Omental fat pad (tissue), 4 donors: ENCODE results near the gene ITPR2. TPM values are rescaled to one million over a fixed set of nuclear protein-coding genes. Genes with fewer than 3 reads are reported as not detected.
A peak's percentile ranks its signal among the peaks of the same experiment; 100 is the strongest.

Experiments
- ATAC-seq: fragments of 150-250 bp; one replicate; pipeline ENCODE4 v1.9.1; 2016; ENCODE audit warnings: mild to moderate bottlenecking, moderate library complexity; ENCODE audit not compliant: low FRiP score
- DNase-seq: peaks from one replicate; pipeline ENCODE4 v3.0.0-alpha.2; 2019; ENCODE audit warnings: low spot score
- total RNA-seq, 4 donors: library from RNA; depleted of rRNA; stranded (reverse); fragments of >200 nt; gene quantifications; one replicate each; pipeline ENCODE4 v1.1.0, GENCODE V29; 2016
- TF ChIP-seq, protein P1 (sequence below), 3 donors: fragments of 450-650 bp; IDR thresholded peaks; one replicate each; pipeline ENCODE4 v1.5.1; 2016 to 2017; ENCODE audit warnings: antibody characterized with exemption in 3 of 3, mild to moderate bottlenecking in 3 of 3, moderate library complexity in 2 of 3

ITPR2 gene
- total RNA-seq, 4 donors from 2014 or later: 39.0 to 62.9 (median 47.4) TPM

GRCh38 chr12:26694402-26694801, 138.6 kb downstream of the ITPR2 start:
- DNase-seq (no peak), ATAC-seq (no peak)
- TF ChIP-seq, protein P1, sequence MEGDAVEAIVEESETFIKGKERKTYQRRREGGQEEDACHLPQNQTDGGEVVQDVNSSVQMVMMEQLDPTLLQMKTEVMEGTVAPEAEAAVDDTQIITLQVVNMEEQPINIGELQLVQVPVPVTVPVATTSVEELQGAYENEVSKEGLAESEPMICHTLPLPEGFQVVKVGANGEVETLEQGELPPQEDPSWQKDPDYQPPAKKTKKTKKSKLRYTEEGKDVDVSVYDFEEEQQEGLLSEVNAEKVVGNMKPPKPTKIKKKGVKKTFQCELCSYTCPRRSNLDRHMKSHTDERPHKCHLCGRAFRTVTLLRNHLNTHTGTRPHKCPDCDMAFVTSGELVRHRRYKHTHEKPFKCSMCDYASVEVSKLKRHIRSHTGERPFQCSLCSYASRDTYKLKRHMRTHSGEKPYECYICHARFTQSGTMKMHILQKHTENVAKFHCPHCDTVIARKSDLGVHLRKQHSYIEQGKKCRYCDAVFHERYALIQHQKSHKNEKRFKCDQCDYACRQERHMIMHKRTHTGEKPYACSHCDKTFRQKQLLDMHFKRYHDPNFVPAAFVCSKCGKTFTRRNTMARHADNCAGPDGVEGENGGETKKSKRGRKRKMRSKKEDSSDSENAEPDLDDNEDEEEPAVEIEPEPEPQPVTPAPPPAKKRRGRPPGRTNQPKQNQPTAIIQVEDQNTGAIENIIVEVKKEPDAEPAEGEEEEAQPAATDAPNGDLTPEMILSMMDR (IDR thresholded peaks at IDR 0.05): no peak

DNA sequence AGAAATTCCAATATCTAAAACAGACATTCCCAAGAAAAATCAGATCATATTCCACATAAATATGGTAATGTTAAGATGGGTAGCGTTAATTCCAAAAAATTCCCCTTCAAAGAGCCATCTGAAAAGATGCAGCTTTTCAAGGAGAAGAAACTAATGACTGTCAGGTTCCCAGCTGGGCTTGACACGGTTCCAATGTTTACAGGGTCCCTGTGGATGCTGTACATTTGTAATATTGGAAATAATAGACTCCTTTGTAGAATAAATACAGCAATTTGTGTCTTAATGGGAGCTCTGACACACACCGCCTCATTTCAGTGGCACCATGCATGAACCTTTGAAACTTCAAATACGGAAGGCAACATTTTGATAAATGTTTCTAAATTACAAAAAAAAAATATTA, 140.6 kb downstream of the ITPR2 start:
- no peak for ATAC-seq
- no peak for DNase-seq
- TF ChIP-seq, protein P1 (IDR thresholded peaks at IDR 0.05): no peak

GRCh38 chr12:26691234-26691970, 141.6 kb downstream of the ITPR2 start:
- DNase-seq: no peak
- TF ChIP-seq, protein P1 (IDR thresholded peaks at IDR 0.05): no peak
- ATAC-seq: peak; percentile 91

DNA sequence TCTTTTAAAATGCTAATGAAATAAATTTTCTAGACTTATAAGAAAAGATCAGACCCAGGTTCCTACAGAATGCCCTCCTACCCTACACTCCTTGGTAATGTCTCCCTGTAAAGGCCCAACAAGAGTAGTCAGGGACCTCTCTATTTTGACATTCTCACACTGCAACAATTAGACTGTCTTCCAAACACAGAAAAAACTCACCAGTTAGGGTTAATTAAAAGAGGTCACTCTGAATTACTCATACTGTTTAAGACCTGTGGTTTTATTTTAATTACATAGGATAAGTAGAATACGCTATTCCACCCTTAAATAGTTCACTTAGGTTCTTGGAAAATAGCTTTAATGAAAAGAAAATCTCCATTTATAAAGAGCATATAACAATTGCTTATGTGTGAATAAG, 142.4 kb downstream of the ITPR2 start:
- TF ChIP-seq, protein P1 (IDR thresholded peaks at IDR 0.05): no peak
- DNase-seq (no peak), ATAC-seq (no peak)

- DNase-seq (no peak), ATAC-seq (no peak)
- TF ChIP-seq, protein P1 (IDR thresholded peaks at IDR 0.05): no peak
Observed at GRCh38 chr12:26689281-26689841, 143.6 kb downstream of the ITPR2 start.

DNA sequence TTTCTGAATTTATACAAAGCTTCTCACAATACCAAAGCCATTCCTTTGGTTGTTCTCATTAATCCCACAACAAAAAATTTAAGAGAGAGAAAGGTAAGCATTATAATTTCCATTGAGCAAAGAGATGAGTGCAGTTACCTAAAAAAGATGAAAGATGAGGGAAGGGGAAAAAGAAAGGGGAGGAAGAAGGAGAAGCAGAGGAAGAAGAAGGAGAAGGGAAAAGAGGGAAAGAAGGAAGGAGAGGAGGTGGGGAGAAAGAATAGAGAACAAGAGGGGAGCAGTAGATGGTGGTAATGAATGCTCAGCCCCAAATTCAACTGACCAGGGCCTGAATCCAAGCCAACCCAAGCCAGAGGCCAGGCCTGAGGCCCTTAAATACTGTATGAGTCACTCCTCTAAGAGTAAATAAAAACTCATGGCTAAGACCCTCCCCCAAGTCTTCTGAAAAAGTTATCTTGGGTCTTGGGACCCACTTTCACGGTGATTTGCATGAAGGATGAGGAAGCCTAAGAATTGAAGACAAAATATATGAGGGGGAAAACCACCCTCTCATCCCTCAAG, 144.6 kb downstream of the ITPR2 start:
- TF ChIP-seq, protein P1 (IDR thresholded peaks at IDR 0.05): no peak
- ATAC-seq: no peak
- DNase-seq: no peak

GRCh38 chr12:26686408-26686807, 146.6 kb downstream of the ITPR2 start:
- ATAC-seq: no peak
- no peak for DNase-seq
- TF ChIP-seq, protein P1 (IDR thresholded peaks at IDR 0.05): no peak
